Stimulated activated CD4-positive, alpha-beta T cell treated with anti-CD3 and anti-CD28 coated beads, Interleukin-15, amount 100 ng/mL, for 24 hours (primary cell): Measurements from ENCODE around the gene IFIT3.
"Not testable (repeated sequence)": the region's sequence is repeated elsewhere in the genome, so short reads cannot be mapped to it uniquely, and the experiment has no call there.

Source experiments
- DNase-seq: peaks from one replicate; pipeline ENCODE4 v3.0.0-alpha.2; 2020

IFIT3 gene

GRCh38 chr10:89327803-89328441 is at the start of gene IFIT3:
Gene IFIT3 (plus strand): TSS chr10:89327997. CDS start chr10:89328074, 77 bp downstream.
- DNase-seq, result no peak

GRCh38 chr10:89278034-89278535 is 49.7 kb upstream of the IFIT3 start:
- no peak for DNase-seq

GRCh38 chr10:89278900-89279392 is 48.9 kb upstream of the IFIT3 start:
- no peak for DNase-seq

GRCh38 chr10:89279421-89279869 is 48.4 kb upstream of the IFIT3 start:
- DNase-seq, result no peak

GRCh38 chr10:89280508-89280907 is 47.3 kb upstream of the IFIT3 start:
- DNase-seq, result no peak

- DNase-seq, result no peak
Measured at GRCh38 chr10:89281606-89282395, 46.0 kb upstream of the IFIT3 start.

GRCh38 chr10:89283025-89283935 is 44.5 kb upstream of the IFIT3 start:
- DNase-seq, result no peak

- DNase-seq, result no peak
Measured at GRCh38 chr10:89283936-89284475, 43.8 kb upstream of the IFIT3 start.

GRCh38 chr10:89284711-89285110 is 43.1 kb upstream of the IFIT3 start:
- not testable (repeated sequence) for DNase-seq

- not testable (repeated sequence) for DNase-seq
Measured at GRCh38 chr10:89285303-89285702, 42.5 kb upstream of the IFIT3 start.

GRCh38 chr10:89294721-89295239 is 33.0 kb upstream of the IFIT3 start:
- no peak for DNase-seq

- no peak for DNase-seq
Measured at GRCh38 chr10:89295597-89295996, 32.2 kb upstream of the IFIT3 start.

- no peak for DNase-seq
Measured at GRCh38 chr10:89296220-89296648, 31.6 kb upstream of the IFIT3 start.

- DNase-seq, result no peak
Measured at GRCh38 chr10:89297356-89297755, 30.4 kb upstream of the IFIT3 start.

GRCh38 chr10:89297791-89298190 is 30.0 kb upstream of the IFIT3 start:
- DNase-seq, result no peak

- DNase-seq, result no peak
Measured at GRCh38 chr10:89299031-89299430, 28.8 kb upstream of the IFIT3 start.

GRCh38 chr10:89301232-89301631 is 26.6 kb upstream of the IFIT3 start:
- no peak for DNase-seq

- DNase-seq, result peak; percentile 15
Measured at GRCh38 chr10:89301721-89302445, 25.9 kb upstream of the IFIT3 start, which contains the start of gene IFIT2. Gene IFIT2 (plus strand): TSS chr10:89302046. CDS start chr10:89302124, 78 bp downstream.

- DNase-seq, result no peak
Measured at GRCh38 chr10:89302625-89303024, 25.2 kb upstream of the IFIT3 start.

- DNase-seq, result no peak
Measured at GRCh38 chr10:89303161-89303560, 24.6 kb upstream of the IFIT3 start.

GRCh38 chr10:89304026-89304425 is 23.8 kb upstream of the IFIT3 start:
- DNase-seq, result no peak
